ENCODE measurements around the gene DNAAF8.

- TF ChIP-seq POLR2A (IDR thresholded peaks at IDR 0.05) (no peak), CTCF (IDR thresholded peaks at IDR 0.05 in 8 of 11, conservative IDR thresholded peaks at IDR 0.05 in 3 of 11) (no peak)
These were observed 14.5 kb downstream of the DNAAF8 start for GRCh38 chr16:4748682-4749411.

Measured in spleen (tissue), 7 donors.